ENCODE measurements around the gene PRSS2.
"Not testable (repeated sequence)": the region's sequence is repeated elsewhere in the genome, so short reads cannot be mapped to it uniquely, and the experiment has no call there.

The PRSS2 gene

GRCh38 chr7:142754681-142755575 lies 15.8 kb upstream of the PRSS2 start:
- DNase-seq (ENCODE audit: low read depth, low spot score): no peak
- no peak overlapping the region for H3K4me3 ChIP-seq (ENCODE audit: low read length)

GRCh38 chr7:142758312-142758711 lies 12.5 kb upstream of the PRSS2 start:
- not testable (repeated sequence) for DNase-seq (ENCODE audit: low read depth, low spot score); H3K4me3 ChIP-seq (ENCODE audit: low read length)

DNA sequence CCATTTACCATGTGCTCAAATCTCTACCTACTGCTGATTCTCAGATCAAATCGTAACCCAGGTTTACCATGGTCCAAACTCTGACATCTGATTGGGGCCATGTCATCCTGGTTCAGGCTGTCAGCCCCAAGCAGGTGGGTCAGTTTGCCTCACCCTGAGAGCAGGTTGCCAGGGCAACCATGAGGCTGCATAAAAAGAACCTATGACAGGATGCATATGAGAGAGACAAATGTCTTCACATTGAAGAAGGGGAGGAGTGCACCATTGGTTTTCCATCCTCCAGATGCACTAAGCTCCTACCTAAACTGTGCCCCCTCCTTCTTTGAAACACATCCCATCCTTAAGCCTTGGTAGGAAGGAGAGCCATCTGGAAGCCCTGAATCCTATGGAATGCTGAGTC lies 11.3 kb upstream of the PRSS2 start:
- H3K4me3 ChIP-seq (ENCODE audit: low read length): no peak overlapping the region
- DNase-seq (ENCODE audit: low read depth, low spot score): no peak

DNA sequence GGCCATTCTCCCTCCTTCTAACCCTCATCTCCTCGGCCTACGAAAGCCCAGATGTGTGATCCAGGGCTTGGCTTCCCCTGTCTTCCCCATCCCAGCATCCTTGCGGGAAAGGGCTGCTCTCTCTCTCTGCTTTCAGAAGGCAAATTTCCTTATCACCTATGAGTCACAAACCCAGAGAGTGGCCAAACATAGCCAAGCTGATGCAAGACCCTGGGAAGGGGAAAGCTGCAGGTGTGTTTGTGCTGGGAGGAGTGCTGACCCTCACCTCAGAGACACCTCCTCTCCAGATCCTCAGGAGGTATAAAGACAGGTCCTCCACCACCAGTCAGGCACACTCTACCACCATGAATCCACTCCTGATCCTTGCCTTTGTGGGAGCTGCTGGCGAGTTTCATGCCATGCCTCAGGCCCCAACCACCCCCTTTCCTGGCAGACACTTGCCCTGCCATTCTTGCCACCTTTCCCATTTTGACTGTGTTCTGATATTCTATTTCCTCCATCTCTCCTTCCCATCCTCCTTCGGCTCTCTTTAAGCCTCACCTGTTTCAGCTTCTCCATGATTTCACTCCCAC lies 10.6 kb upstream of the PRSS2 start:
- no peak overlapping the region for H3K4me3 ChIP-seq (ENCODE audit: low read length)
- DNase-seq (ENCODE audit: low read depth, low spot score): no peak

DNA sequence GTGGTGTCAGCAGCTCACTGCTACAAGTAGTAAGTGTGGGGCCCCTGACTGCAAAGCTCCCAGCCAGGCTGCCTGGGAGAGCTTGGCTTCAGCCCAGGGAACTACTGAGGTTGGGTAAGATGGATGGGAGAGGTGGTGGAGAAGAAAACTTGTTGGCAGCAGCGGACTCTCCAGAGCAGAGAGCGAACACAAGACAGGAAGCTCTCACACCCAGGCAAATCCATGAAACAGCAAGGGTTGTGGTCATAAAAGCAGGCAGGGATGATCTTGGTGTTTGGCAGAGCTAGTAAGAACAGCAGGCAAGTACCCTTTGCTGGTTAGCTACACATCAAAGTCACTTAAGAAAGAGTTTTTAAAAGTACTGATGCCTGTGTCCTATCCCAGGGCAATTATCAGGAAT lies 9.2 kb upstream of the PRSS2 start:
- H3K4me3 ChIP-seq (ENCODE audit: low read length); DNase-seq (ENCODE audit: low read depth, low spot score): not testable (repeated sequence)

- DNase-seq (ENCODE audit: low read depth, low spot score): no peak
- H3K4me3 ChIP-seq (ENCODE audit: low read length): no peak overlapping the region
These were observed 8.7 kb upstream of the PRSS2 start for GRCh38 chr7:142762104-142762503.

- no peak for DNase-seq (ENCODE audit: low read depth, low spot score)
- H3K4me3 ChIP-seq (ENCODE audit: low read length): no peak overlapping the region
These were observed 3.3 kb upstream of the PRSS2 start for GRCh38 chr7:142767451-142767850.

DNA sequence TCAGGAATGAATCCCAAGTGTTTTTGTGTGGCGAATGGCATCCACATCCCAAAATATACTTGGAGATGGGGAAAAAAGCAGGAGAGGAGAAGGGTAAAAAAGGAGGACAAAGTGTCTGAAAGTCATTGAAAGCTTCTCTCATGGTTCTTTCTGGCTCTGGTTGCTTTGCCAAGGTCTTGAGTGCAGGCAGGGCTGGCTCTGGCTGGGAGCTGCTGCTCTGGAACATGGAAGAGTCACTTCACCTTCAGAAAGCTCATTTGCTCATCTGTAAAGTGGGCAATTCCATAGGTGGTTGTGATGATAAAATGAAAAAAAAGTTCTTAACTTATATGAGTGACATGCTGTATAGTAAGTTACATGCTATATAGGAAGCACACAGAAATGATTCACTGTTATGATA lies 2.9 kb upstream of the PRSS2 start:
- DNase-seq (ENCODE audit: low read depth, low spot score): no peak
- no peak overlapping the region for H3K4me3 ChIP-seq (ENCODE audit: low read length)

DNA sequence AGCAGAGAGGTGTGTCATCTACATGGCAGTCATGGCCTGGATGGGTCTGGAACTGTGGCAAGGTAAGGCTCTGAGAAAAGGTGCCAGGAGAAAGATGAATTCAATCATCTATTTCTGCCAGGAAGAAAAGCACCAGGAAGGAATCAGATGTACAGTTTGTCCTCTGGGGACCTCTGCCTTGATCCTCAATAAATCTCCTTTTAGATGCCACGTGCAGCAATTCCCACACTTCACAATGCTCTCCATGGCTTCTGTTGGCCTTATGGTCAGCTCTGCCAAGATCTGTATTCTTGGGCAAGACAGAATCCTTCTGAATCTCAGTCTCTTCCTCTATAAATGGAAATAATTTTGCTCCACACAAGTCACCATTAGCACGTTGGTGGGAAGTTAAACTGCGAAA lies 1.9 kb upstream of the PRSS2 start:
- DNase-seq (ENCODE audit: low read depth, low spot score); H3K4me3 ChIP-seq (ENCODE audit: low read length): not testable (repeated sequence)

- DNase-seq (ENCODE audit: low read depth, low spot score): no peak
- no peak overlapping the region for H3K4me3 ChIP-seq (ENCODE audit: low read length)
These were observed 568 bp downstream of the PRSS2 start for GRCh38 chr7:142771353-142771723.

GRCh38 chr7:142772051-142772450 lies 1.3 kb downstream of the PRSS2 start:
- DNase-seq (ENCODE audit: low read depth, low spot score): no peak
- H3K4me3 ChIP-seq (ENCODE audit: low read length): no peak overlapping the region

GRCh38 chr7:142772673-142773072 lies 1.9 kb downstream of the PRSS2 start:
- H3K4me3 ChIP-seq (ENCODE audit: low read length): no peak overlapping the region
- no peak for DNase-seq (ENCODE audit: low read depth, low spot score)

DNA sequence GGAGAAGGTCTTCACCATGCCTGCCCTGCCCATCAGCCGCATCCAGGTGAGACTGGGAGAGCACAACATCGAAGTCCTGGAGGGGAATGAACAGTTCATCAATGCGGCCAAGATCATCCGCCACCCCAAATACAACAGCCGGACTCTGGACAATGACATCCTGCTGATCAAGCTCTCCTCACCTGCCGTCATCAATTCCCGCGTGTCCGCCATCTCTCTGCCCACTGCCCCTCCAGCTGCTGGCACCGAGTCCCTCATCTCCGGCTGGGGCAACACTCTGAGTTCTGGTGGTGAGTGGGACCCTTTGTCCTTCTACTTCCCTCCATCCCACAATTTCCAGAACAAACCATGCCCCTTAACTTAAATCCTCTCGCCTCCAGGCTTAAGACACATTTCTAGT lies 2.5 kb downstream of the PRSS2 start:
- H3K4me3 ChIP-seq (ENCODE audit: low read length): no peak overlapping the region
- no peak for DNase-seq (ENCODE audit: low read depth, low spot score)

GRCh38 chr7:142773937-142774744 lies 3.4 kb downstream of the PRSS2 start:
- DNase-seq (ENCODE audit: low read depth, low spot score): no peak
- H3K4me3 ChIP-seq (ENCODE audit: low read length): no peak overlapping the region

DNA sequence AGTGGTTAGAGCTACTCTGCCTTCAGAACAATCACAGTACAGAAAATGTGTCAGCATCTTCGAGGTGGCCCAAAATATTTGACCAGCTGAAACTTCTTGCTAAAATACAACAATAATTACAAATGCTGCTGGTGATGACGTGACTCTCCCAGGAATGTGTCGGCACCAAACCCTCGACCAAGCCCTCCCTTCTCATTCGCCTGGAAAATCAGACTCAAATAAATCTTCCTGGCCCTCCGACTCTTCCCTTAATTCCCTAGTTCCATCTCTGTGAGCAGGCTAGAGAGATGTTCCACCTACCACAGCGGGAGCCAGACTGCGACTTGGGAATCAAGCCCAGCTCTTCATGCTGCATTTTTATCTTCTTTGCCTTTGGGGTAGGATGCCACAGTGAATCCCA lies 4.1 kb downstream of the PRSS2 start:
- DNase-seq (ENCODE audit: low read depth, low spot score): no peak

DNA sequence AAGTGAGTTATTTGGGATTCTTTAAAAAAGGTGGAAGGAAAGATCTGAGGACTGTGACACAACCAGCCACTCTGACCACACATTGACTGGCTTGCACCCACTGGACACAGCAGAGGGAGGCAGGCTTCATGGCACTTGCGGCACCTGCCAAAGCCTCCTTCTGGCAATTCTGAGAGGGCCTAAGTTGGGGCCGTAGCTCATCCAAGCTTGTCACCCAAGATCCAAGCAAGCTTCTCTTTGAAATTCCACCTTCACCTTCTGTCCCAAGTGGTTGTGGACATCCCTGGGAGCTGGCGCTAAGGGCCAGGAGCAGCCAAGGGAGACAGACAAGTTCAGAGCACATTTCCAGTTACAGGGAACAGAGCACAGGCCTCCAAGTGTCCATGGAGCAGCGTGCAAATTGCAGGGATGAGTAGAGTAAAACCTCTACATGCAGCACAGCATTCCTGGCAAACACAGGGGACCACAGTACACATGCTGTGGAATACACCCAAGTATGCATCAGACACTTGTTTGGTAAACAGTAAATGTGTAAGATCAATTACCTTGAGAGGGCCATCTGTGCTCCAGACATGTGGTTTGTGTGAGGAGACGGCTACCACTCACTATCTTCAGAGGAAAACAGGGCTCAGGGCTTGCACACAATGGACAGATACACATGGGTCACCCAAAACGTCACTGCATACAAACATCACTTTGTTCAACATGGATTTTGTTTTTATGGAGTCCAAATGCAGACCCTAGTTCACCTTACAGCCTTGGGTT lies 4.8 kb downstream of the PRSS2 start:
- not testable (repeated sequence) for H3K4me3 ChIP-seq (ENCODE audit: low read length); DNase-seq (ENCODE audit: low read depth, low spot score)

More for the DNA sequence above, 4.1 kb downstream of the PRSS2 start:
- H3K4me3 ChIP-seq (ENCODE audit: low read length): no peak overlapping the region

- no peak overlapping the region for H3K4me3 ChIP-seq (ENCODE audit: low read length)
- no peak for DNase-seq (ENCODE audit: low read depth, low spot score)
These were observed 5.6 kb downstream of the PRSS2 start for GRCh38 chr7:142776206-142776844.

- not testable (repeated sequence) for DNase-seq (ENCODE audit: low read depth, low spot score); H3K4me3 ChIP-seq (ENCODE audit: low read length)
These were observed 6.1 kb downstream of the PRSS2 start for GRCh38 chr7:142776845-142777225.

DNA sequence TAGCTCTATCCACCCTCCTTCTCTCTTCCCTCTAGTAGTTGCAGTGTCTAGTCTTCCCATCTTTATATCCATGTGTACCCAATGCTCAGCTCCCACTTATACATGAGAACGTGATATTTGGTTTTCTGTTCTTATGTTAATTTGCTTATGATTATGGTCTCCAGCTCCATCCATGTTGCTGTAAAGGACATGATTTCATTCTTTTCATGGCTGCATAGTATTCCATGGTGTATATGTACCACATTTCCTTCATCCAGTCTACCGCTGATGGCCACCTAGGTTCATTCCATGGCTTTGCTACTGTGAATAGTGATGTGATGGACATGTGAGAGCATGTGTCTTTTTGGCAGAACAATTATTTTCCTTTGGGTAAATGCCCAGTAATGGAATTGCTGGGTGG lies 6.5 kb downstream of the PRSS2 start:
- no peak overlapping the region for H3K4me3 ChIP-seq (ENCODE audit: low read length)
- no peak for DNase-seq (ENCODE audit: low read depth, low spot score)

Data from Jurkat, Clone E6-1 (cell line).